Head of caudate nucleus (tissue), 42 donors: Measurements from ENCODE around the gene SEMA4F.

Experiments used
- DNase-seq, 42 donors: peaks; one replicate each; pipeline versions ENCODE4 v3.0.0 to v3.0.0-alpha.2; 2020 to 2021; ENCODE audit warnings: mixed read lengths in 7 of 42
- intact Hi-C: fragments of 100-400 bp; cut with DNase I; formaldehyde crosslinking; loops from one replicate; pipeline ENCODE4 v1.15.0; 2022

The SEMA4F gene

GRCh38 chr2:74700643-74701372 lies 46.8 kb downstream of the SEMA4F start:
- no peak for DNase-seq
- intact Hi-C loops: no loop called here

- no peak for DNase-seq
- intact Hi-C loops: no loop called here
Observed at GRCh38 chr2:74702001-74702715, 48.1 kb downstream of the SEMA4F start.

GRCh38 chr2:74703373-74703772 lies 49.3 kb downstream of the SEMA4F start:
- intact Hi-C loops: no loop called here
- no peak for DNase-seq

- DNase-seq: no peak
- intact Hi-C loops: no loop called here
Observed at GRCh38 chr2:74704216-74704615, 50.2 kb downstream of the SEMA4F start.

- intact Hi-C loops: no loop called here
- DNase-seq: no peak
Observed at GRCh38 chr2:74706741-74707140, 52.7 kb downstream of the SEMA4F start.

GRCh38 chr2:74707837-74708236 lies 53.8 kb downstream of the SEMA4F start:
- DNase-seq: no peak
- intact Hi-C loops: no loop called here

GRCh38 chr2:74708296-74708695 lies 54.2 kb downstream of the SEMA4F start:
- intact Hi-C loops: no loop called here
- no peak for DNase-seq

- intact Hi-C loops: no loop called here
- peak in 8 of 42 donors; percentile 6 to 38 (median 21) for DNase-seq
Observed at GRCh38 chr2:74708883-74709282, 54.8 kb downstream of the SEMA4F start.

- no peak for DNase-seq
- intact Hi-C loops: no loop called here
Observed at GRCh38 chr2:74712223-74713053, 58.4 kb downstream of the SEMA4F start.

- intact Hi-C loops: loop anchor here (2.0 kb wide), 1 partner anchor 162 kb away; no protein-coding TSS in a partner anchor
- no peak for DNase-seq
Observed at GRCh38 chr2:74714691-74715080, 60.6 kb downstream of the SEMA4F start.

GRCh38 chr2:74715081-74715791 lies 61.2 kb downstream of the SEMA4F start:
- DNase-seq: peak; percentile 57 to 93 (median 83)
- intact Hi-C loops: loop anchor here (2.0 kb wide), 1 partner anchor 162 kb away; no protein-coding TSS in a partner anchor

- no peak for DNase-seq
- intact Hi-C loops: loop anchor here (2.0 kb wide), 1 partner anchor 161 kb away; no protein-coding TSS in a partner anchor
Observed at GRCh38 chr2:74715880-74716279, 61.8 kb downstream of the SEMA4F start.

- DNase-seq: no peak
- intact Hi-C loops: no loop called here
Observed at GRCh38 chr2:74719066-74719465, 65.0 kb downstream of the SEMA4F start.

- intact Hi-C loops: no loop called here
- DNase-seq: no peak
Observed at GRCh38 chr2:74721316-74721715, 67.3 kb downstream of the SEMA4F start.

GRCh38 chr2:74724496-74724895 lies 70.4 kb downstream of the SEMA4F start:
- intact Hi-C loops: no loop called here
- DNase-seq: peak in 1 of 42 donors; percentile 16

GRCh38 chr2:74725287-74725686 lies 71.2 kb downstream of the SEMA4F start:
- intact Hi-C loops: no loop called here
- no peak for DNase-seq

- intact Hi-C loops: no loop called here
- no peak for DNase-seq
Observed at GRCh38 chr2:74728842-74729241, 74.8 kb downstream of the SEMA4F start.

- intact Hi-C loops: no loop called here
- no peak for DNase-seq
Observed at GRCh38 chr2:74730530-74730929, 76.5 kb downstream of the SEMA4F start.
